Limb (tissue), 2 donors: ENCODE measurements around the gene CNKSR1.

ENCODE experiments used
- DNase-seq, 2 donors: peaks; one replicate each; pipeline ENCODE4 v3.0.0-alpha.2; 2016; ENCODE audit errors: extremely low spot score in 2 of 2

Gene CNKSR1

DNA sequence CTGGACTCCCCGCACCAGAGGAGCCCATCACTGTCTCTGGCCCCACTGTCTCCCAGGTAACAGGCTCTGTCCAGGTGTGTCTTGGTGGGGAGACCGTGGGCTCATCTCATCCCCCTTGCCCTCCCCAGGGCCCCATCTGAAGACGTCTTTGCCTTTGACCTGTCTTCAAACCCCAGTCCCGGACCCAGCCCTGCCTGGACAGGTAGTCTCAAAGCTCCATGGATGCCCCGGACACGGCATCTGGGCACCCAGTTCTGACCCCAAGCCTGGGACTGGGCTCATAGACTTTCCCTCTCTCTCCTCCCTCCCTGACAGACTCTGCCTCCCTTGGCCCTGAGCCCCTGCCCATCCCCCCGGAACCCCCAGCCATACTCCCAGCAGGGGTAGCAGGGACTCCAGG, 6.8 kb downstream of the CNKSR1 start:
- no peak for DNase-seq

DNA sequence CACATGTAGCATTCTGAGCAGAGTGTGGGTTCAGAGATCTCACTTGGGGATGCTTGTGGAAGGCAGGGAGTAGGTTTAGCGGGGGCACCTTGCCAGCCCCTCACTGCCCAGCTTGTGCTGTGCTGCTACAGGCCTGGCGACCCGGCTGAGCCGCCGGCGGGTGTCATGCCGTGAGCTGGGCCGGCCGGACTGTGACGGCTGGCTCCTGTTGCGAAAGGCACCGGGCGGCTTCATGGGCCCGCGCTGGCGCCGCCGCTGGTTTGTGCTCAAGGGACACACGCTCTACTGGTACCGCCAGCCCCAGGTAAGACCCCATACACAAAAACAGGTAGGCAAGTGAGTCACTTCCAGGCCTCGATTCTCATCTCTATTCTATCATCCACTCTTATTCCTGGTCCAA, 7.6 kb downstream of the CNKSR1 start:
- no peak for DNase-seq

DNA sequence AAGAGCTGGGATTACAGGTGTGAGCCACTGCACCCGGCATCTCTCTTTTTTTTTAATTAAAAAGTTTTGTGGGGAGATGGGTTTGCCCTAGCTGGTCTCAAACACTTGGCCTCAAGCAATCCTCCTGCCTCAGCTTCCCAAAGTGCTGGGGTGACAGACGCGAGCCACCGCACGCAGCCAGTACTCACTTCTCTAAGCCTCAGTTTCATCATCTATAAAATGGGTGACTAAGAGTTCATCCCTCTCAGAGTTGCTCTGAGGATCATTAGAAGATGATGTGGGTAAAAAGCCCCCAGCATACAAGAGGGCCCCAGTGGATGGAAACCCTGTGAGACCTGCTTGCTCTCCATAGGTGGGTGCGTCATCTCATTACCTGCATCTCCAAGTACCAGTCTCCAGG, 10.6 kb downstream of the CNKSR1 start:
- DNase-seq, result no peak

DNA sequence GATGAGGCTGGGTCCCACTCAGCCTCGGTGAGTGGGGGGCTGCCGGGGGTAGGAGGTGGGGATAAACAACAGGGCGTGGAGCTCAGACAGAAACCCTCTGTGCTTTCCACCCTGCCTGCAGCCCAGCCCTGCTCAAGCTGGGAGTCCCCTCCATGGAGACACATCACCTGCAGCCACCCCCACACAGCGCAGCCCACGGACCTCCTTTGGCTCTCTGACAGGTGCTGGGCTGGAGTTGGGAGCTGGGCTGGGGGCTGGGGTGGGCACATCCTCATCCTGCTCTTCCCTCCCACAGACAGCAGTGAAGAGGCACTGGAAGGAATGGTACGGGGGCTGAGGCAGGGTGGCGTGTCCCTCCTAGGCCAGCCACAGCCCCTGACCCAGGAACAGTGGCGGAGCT, 11.2 kb downstream of the CNKSR1 start:
- no peak for DNase-seq

DNA sequence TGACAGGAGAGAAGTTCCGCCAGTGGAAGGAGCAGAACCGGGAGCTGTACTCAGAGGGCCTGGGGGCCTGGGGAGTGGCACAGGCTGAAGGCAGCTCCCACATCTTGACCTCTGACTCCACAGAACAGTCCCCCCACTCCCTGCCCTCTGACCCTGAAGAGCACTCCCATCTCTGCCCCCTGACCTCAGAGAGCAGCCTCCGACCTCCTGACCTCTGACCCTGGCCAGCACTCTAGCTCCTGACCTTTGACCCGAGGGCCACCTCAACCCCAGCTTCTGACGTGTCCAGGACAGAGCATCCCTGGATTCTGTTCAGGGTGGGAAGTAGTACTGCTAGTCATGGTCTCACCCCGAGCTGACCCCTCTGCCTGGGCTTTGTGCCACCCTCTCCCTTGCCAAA, 12.0 kb downstream of the CNKSR1 start:
- no peak for DNase-seq

DNA sequence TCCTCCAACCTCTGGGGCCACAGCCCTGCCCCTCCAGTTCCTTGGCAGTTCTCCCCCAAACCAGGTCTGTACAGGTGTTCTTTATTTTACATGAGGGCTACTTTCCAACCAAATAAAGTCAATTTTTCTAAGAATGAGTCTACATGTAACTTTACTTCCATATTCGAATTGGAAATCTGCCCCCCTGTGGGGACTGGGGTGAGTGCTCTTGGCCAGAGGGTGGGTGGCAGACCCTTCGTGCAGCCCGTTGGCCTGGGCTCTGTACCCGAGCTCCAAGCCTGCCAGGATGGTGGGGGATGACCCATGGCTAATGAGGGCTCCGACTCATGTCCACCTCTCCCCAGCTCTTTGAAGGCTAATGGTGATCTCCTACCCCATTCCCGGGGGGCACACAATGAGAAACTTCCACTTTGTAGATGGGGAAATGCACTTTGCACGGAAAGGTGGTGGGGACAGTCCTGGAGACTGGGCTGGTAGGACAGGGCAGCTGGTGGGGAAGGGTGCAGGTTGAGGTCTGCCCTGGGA, 12.5 kb downstream of the CNKSR1 start:
- no peak for DNase-seq

DNA sequence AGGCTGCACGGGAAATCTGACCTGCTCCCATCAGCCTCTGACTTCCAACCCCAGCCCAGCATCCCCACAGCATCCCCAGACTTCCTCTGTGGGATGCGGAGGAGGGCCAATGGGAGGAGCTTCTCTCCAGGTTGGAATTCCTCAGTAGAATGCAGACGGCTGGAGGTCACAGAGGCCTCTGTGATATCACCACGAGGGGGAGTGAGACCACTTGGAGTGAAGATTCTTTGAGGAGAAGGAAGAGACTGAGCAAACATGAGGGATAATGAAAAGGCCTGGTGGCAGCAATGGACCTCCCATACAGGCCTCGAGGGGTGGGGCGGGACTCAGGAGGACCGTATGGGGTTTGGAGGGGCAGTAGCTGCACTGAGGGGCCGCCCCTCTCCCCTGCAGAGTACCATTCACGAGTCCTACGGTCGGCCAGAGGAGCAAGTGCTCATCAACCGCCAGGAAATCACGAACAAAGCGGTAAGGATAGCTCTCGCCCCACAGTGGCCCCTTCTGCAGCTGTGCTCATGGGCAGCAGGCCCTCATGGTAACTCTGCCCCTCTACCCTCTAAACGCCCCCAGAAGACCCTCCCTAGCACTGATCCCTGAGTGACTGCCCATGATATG, 13.2 kb downstream of the CNKSR1 start, which contains the start of gene CATSPER4:
Gene CATSPER4 (plus strand): TSS at position 230 of the 615 bp plus-strand sequence. CDS start 26 bp downstream, at position 256.
- DNase-seq, result no peak

DNA sequence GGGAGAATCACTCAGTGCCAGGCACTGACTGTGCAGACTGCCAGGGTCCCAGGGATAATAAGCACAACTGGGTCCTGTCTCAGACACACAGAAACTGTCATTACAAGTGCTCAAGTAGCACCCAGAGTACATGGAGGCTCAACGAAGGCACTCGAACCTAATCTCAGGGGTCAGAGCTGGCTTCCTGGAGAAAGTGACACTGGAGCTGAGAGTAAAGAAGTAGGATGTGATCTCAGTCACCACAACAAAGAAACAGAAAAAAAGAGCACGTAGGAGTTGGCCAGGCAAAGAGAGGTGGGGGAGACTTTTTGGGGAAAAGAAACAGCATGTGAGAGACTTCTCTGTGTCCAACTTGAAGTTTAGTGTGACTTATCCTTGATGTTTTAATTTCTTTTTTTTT, 14.4 kb downstream of the CNKSR1 start:
- no peak for DNase-seq

DNA sequence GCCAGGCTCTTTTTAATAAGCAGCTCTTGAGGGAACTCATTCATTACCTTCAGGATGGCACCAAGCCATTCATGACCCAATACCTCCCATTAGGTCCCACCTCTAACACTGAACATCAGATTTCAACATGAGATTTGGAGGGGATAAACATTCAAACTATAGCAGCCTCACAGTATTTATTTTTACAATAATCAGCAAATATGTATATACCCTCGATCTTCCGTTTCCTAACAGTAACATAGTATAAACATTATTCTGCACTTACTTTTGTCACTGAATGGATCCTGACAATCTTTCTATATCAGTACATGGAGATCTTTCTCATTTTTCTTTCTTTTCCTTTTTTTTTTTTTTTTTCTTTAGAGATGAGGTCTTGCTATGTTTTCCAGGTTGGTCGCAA, 18.5 kb downstream of the CNKSR1 start:
- no peak for DNase-seq

DNA sequence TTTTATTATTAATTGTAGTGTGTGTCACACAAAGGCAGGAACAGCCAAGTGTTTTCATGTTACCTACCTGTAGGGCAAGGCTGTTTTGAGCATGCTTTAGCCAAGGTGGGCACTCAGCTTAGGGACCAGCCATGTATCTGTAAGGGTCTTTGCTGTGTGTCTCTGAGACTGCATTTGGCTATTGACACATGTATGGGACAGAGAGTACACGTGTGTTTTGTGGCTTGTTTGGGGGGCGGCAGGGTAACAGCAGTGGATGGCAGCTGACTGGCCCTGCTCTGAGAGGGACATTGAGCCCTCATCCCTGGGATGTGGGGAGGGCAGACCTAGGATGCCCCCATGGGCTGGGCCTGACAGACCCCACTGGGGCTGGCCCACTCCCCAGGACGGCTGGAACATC, 20.0 kb downstream of the CNKSR1 start:
- DNase-seq, result no peak

DNA sequence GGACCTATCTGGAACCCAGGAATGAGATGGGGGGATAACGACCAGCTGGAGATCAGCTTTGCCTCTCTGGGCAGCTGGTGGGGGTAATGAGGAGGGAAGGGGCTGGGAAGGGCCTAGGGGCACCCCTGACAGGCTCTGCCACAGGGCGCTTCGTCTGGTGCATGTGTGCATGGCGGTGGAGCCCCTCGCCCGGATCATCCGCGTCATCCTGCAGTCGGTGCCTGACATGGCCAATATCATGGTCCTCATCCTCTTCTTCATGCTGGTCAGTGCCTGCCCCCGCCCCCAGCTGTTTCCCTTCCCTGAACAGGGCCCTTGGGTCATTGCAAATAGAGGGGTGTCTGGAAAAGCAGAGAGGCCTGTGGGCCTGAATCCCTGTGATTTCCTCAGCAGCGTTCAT, 20.5 kb downstream of the CNKSR1 start:
- DNase-seq, result no peak

DNA sequence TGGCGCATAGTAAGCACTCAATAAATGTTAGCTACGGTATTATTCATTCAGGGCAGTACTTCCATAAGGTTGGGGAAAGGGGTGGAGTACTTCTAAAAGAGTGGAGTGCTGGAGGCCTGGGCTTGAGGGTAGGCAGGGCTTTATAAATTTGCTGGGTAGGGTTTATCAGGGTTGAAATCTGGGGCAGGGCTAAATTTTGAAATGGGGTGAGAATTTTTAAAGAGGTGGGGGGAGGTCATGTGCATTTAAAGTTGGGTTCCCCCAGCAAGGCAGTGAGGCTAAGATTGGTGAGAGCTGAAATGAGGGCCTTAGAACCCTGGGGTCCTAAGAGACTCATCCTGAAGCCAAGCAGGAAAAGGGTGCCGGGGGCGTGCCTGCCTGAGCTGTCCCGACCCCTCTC, 23.1 kb downstream of the CNKSR1 start:
- DNase-seq, result no peak

DNA sequence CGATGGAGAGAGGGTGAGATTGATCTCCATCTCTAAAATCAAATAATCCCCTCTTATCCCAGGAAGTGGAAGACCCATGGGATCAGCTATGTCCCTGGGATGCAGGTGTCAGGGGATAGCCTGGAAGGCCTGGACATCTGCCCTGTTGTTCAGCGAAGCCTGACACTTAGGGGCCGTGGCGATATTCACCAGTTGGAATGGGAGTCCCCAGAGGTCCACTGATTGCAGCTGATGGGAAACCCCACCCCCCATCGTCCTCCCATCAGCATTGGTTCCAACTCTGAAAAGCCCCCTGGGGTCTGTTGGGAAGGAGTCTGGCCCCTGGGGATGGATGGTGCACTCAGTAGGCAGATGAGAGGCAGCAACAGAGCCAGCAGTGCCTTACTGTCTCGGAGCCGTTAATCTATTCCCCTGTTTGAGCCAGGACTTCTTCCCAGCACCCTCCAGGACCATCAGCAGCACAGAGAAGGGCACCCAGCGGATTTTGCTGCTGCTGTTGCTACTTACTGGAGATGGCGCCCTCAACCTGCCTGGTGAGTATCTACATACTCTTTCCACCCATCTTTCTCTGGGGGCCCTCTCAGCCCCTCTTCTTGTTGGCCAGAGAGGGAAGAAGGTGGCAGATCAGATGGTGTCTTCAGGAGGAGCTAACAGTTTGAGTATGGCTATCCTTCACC, 26.5 kb downstream of the CNKSR1 start:
- no peak for DNase-seq

DNA sequence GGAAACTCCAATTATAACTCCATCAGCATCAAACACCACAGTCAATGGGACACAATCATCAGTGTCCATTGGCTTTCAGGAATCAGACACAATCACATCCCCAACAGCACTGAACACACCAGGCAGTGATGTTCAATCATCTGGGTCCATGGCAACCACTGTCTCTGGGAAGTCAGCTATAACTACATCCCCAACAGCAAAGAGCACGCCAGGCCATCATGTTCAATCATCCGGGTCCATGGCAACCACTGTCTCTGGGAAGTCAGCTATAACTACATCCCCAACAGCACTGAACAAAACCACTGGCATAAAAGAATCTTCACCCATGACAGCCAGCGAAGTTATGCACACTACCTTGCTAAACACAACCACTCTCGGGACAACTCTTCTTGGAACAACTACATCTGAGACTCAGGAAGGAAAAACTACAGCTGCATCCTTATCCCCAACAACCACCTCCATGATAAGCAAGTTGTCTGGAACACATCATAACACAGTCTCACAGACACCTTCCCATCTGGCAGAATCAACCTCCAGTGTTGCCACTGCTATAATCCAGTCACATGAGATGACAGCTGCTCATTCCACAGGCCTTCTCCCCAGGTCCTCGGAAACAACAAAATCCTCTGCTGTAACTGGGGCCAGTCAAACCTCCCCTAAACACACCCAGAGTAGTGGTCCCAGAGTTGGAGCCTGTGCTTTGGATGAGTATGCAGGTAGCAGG, 33.0 kb downstream of the CNKSR1 start:
- DNase-seq, result no peak

DNA sequence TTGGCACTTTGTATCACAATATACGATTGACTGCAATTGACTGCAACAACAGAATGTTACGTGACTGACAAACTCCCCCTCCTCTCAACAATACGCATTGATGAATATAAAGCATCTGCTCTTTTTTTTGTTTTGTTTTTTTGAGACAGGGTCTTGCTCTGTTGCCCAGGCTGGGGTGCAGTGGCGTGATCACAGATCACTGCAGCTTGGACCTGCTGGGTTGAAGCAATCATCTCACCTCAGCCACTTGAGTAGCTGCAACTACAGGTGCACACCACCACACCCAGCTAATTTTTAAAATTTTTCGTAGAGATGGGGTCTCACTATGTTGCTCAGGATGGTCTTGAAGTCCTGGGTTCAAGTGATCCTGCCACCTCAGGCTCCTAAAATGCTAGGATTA, 35.4 kb downstream of the CNKSR1 start:
- no peak for DNase-seq

DNA sequence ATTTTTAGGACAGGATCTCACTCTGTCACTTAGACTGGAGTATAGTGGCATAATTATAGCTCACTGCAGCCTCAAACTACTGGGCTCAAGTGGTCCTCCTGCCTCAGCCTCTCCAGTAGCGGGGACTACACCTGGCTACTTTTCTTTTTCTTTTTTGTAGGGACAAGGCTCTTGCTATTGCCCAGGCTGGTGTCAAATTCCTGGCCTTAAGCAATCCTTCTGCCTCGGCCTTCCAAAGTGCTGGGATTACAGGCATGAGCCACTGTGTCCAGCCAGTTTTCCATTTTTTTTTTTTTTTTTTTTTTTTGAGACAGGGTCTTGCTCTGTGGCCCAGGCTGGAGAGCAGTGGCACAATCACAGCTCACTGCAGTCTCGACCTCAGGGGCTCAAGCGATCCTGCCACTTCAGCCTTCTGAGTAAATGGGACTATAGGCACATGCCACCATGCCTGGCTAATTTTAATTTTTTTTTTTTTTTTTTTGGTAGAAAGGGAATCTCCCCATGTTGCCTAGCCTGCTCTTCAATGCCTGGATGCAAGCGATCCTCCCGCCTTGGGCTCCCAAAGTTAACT, 36.1 kb downstream of the CNKSR1 start:
- no peak for DNase-seq

DNA sequence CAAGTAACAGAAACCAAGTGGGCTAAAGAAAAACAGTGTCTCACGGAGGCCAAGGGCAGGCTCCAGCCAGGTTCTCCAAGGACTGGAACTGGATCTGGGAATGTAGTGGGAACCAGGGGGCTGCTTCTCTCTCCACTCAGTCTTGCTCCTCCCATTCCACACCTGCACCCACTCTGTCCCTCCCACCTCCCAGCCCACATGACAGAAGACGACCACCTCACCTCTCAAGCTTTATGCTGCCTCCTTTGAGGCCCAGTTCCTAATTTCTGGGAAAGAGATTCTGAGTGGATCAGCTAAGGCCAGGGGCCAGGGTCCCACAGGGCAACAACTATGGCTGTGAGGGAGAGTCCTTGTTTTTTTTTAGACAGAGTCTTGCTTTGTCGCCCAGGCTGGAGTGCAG, 38.0 kb downstream of the CNKSR1 start:
- no peak for DNase-seq

DNA sequence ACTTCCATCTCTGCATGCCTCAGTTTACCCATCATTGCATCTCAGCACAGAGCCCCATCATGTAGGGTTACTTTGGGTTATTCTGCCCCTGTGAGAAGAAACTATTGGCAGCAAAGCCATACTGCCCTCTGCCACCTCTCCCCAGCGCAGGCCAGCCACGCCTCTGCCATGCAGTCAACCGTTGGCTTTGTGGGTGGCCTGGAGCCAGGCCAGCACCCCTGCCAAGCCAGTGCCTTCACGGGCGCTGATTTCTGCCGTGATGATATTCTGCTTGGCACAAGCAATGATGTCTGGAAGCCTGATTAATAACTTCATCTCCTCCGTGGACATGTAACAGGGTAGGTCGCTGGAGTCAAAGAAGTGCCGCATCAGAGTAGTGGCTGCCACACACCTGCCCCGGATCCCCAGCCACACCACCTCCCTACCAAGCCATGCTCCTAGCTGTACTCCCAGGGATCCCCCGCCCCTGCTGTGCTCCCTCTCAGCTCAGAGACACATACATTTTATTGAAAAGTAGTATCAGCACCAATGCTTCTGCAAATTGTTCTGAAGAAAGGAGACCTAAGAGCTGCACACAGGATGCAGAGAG, 41.7 kb downstream of the CNKSR1 start:
- no peak for DNase-seq

DNA sequence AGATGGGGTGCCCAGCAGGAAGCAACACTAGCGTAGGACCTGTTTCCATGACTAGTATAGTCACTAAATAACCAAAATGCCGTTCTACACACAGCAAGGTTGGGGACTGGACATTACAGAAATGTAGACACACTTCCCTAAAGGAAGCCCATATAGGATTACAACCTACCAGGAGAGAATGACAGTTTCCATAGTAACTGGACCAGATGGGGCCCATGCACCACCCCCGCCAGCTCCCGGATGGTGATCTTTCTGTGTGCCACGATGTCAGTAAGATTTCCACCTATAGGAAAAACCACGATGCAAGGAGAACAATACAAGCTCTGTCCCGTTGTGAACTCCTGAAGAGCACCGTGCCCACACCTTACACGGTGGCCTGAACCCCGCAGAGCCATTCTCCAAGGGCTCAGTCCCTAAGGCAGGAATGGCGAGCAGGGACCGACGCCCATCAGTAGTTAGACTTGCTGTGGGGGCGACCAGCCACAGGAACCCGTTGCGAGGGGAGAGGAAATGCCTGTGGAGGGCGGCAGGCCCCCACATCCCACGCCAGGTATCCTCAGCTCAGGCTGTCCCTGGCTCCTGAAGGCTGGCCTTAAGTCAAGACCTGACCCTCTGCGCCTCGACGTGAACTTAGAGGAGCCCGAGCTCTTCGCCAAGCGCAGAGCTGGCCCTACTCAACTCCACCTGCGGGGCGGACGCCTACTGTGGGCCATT, 43.1 kb downstream of the CNKSR1 start:
- DNase-seq, result no peak

DNA sequence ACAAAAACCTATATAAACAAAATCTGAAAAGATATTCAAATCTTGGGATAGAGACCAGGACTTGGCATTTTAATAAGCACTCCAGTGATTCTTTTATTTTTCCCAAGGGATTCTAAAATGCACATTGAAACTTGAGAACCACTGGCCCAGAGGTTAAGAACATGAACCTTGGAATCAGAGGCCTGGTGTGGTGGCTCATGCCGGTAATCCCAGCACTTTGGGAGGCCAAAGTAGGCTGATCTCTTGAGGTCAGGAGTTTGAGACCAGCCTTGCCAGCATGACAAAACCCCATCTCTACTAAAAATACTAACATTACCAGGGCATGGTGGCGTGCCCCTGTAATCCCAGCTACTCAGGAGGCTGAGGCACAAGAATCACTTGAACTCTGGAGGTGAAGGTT, 43.8 kb downstream of the CNKSR1 start:
- no peak for DNase-seq

DNA sequence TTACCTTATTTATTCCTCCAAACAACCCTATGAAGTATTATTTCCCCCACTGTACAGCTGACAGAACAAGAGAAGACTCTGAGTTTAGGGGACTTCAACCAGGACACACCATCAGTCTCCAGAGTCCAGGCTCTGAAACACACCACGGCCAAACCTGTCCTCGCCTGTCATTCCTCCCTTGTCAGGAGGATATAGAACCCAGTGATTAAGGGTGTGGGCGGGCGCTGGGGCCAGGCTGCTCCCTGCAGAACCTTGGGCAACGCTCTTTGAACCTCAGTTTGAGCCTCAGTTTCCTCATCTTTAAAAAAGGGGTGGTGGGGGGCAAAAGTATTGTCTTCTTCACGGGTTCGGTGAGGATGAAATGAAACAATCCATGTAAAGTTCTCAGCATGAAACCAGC, 47.3 kb downstream of the CNKSR1 start:
- DNase-seq, result no peak
